ENCODE data around the gene SLFN13.
A peak's percentile ranks its signal among the peaks of the same experiment; 100 is the strongest.
"Not testable (repeated sequence)": the region's sequence is repeated elsewhere in the genome, so short reads cannot be mapped to it uniquely, and the experiment has no call there.

Gene SLFN13

GRCh38 chr17:35448214-35448898, at the start of gene SLFN13:
SLFN13 (minus strand) TSS chr17:35448766; CDS start chr17:35445680, 3,086 bp downstream.
- peak; percentile 21 for DNase-seq

- no peak for DNase-seq
These were observed 48.1 kb upstream of the SLFN13 start for GRCh38 chr17:35496451-35497290.

- no peak for DNase-seq
These were observed 44.5 kb upstream of the SLFN13 start for GRCh38 chr17:35493040-35493439.

GRCh38 chr17:35491417-35491816, 42.9 kb upstream of the SLFN13 start:
- DNase-seq, result no peak

- DNase-seq, result no peak
These were observed 41.4 kb upstream of the SLFN13 start for GRCh38 chr17:35489944-35490343.

GRCh38 chr17:35488991-35489390, 40.4 kb upstream of the SLFN13 start:
- DNase-seq, result no peak

GRCh38 chr17:35486920-35487732, 38.6 kb upstream of the SLFN13 start:
- DNase-seq, result no peak

- DNase-seq, result no peak
These were observed 30.7 kb upstream of the SLFN13 start for GRCh38 chr17:35479271-35479670.

GRCh38 chr17:35477248-35477647, 28.7 kb upstream of the SLFN13 start:
- no peak for DNase-seq

GRCh38 chr17:35476283-35476820, 27.8 kb upstream of the SLFN13 start:
- no peak for DNase-seq

- no peak for DNase-seq
These were observed 19.9 kb upstream of the SLFN13 start for GRCh38 chr17:35468475-35468874.

- no peak for DNase-seq
These were observed 19.3 kb upstream of the SLFN13 start for GRCh38 chr17:35467824-35468223.

GRCh38 chr17:35460354-35460851, 11.8 kb upstream of the SLFN13 start:
- no peak for DNase-seq

GRCh38 chr17:35454035-35454434, 5.5 kb upstream of the SLFN13 start:
- not testable (repeated sequence) for DNase-seq

- DNase-seq, result no peak
These were observed 4.6 kb upstream of the SLFN13 start for GRCh38 chr17:35453171-35453570.

GRCh38 chr17:35449371-35449931, 885 bp upstream of the SLFN13 start:
- no peak for DNase-seq

- DNase-seq, result no peak
These were observed 297 bp upstream of the SLFN13 start for GRCh38 chr17:35448899-35449227.

- no peak for DNase-seq
These were observed 1.1 kb downstream of the SLFN13 start for GRCh38 chr17:35447499-35447898.

GRCh38 chr17:35438433-35438832, 10.1 kb downstream of the SLFN13 start:
- no peak for DNase-seq

GRCh38 chr17:35433075-35433894, 15.3 kb downstream of the SLFN13 start:
- no peak for DNase-seq

GRCh38 chr17:35432176-35433074, 16.1 kb downstream of the SLFN13 start, which contains the start of gene SLFN12:
SLFN12 (minus strand) TSS chr17:35432500; CDS start chr17:35423028, 9,472 bp downstream.
- DNase-seq, result no peak

Data from NCI-H2107 (cell line).